K562 (cell line): ENCODE data around the gene TMEM270. TPM values are rescaled to one million over a fixed set of nuclear protein-coding genes. Genes with fewer than 3 reads are reported as not detected.

Source experiments
- ATAC-seq: fragments of 200-7000 bp; cut with Tn5 transposase; 3 replicates; pipeline ENCODE4 v1.9.1; 2020; ENCODE audit warnings: moderate library complexity
- BruUV-seq: library from RNA; stranded (reverse); fragments of 400-500 nt; replicated peaks from 2 replicates; lab custom pipeline; 2021; lab: Mats Ljungman, UMichigan
- CTCF ChIA-PET: fragments of 300-600 bp; formaldehyde crosslinking; extraction: SDS; loops from one replicate; lab custom pipeline; 2021; ENCODE audit warnings: low intra/inter-chr PET ratio; lab: Yijun Ruan, JAX
- POLR2A ChIA-PET: fragments of 300-600, 350-650 bp; sonication (Branson Sonifier 250); formaldehyde crosslinking; extraction: SDS; loops from one replicate; lab custom pipeline; 2021; ENCODE audit warnings: antibody characterized with exemption, inconsistent platforms; lab: Yijun Ruan, JAX
- DNase-seq, 4 experiments: peaks; one replicate each; pipeline versions ENCODE4 v3.0.0 to v3.0.0-alpha.2; 2011 to 2018; ENCODE audit warnings: low spot score in 3 of 4, mixed read lengths in 3 of 4; ENCODE audit errors: extremely low read depth in 1 of 4
- FAIRE-seq: peaks from 2 replicates; lab custom pipeline; 2011; peaks lifted over from hg19 to GRCh38; lab: Jason Lieb, UNC
- H2AFZ ChIP-seq: 2 replicates; pipeline ENCODE4 v1.6.0; 2011; ENCODE audit warnings: low read depth, low read length, control low read depth, inconsistent platforms
- H3K27ac ChIP-seq: fragments of 200-600 bp; 3 replicates; pipeline ENCODE4 v1.8.0; 2011; ENCODE audit warnings: low read depth, mild to moderate bottlenecking, control low read depth, inconsistent platforms, low read length, moderate library complexity, mixed read lengths; ENCODE audit errors: extremely low read depth
- H3K27me3 ChIP-seq, 2 experiments: fragments of 300-600 bp in 1 of 2; 2 replicates in 1 of 2; 3 replicates in 1 of 2; pipeline versions ENCODE4 v1.6.0 to v1.8.0; 2011; ENCODE audit warnings: inconsistent platforms in 2 of 2, low read length in 2 of 2, mild to moderate bottlenecking in 1 of 2, mixed read lengths in 1 of 2, moderate library complexity in 1 of 2; ENCODE audit not compliant: control insufficient read depth in 2 of 2, insufficient read depth in 2 of 2
- H3K36me3 ChIP-seq: fragments of 300-600 bp; 3 replicates; pipeline ENCODE4 v1.8.0; 2011; ENCODE audit warnings: mild to moderate bottlenecking, low read length, inconsistent platforms; ENCODE audit not compliant: control insufficient read depth, insufficient read depth
- H3K4me1 ChIP-seq, 2 experiments: fragments of 200-600 bp in 1 of 2; replicated peaks in 1 of 2; 2 replicates in 1 of 2; 3 replicates in 1 of 2; pipeline versions ENCODE4 v1.5.1 to v1.8.0; 2011; ENCODE audit warnings: inconsistent platforms in 2 of 2, low read length in 2 of 2, mild to moderate bottlenecking in 1 of 2, mixed read lengths in 1 of 2, moderate library complexity in 1 of 2; ENCODE audit not compliant: control insufficient read depth in 2 of 2, insufficient read depth in 2 of 2
- H3K4me2 ChIP-seq: 2 replicates; pipeline ENCODE4 v1.6.1; 2011; ENCODE audit warnings: low read length, control low read depth, inconsistent platforms, mixed read lengths; ENCODE audit not compliant: insufficient read depth
- H3K4me3 ChIP-seq: fragments of 200-600 bp; sonication (generic), shearing (Covaris generic); 2 replicates; pipeline ENCODE4 v1.5.1; 2016; ENCODE audit warnings: control low read depth, inconsistent platforms
- H3K79me2 ChIP-seq: fragments of 200-600 bp; 3 replicates; pipeline ENCODE4 v1.8.0; 2011; ENCODE audit warnings: low read length, inconsistent platforms; ENCODE audit not compliant: control insufficient read depth, insufficient read depth
- H3K9ac ChIP-seq, 2 experiments: 2 replicates each; pipeline versions ENCODE4 v1.6.0 to v1.6.1; 2011; ENCODE audit warnings: low read depth in 2 of 2, low read length in 2 of 2, control low read depth in 1 of 2, inconsistent platforms in 1 of 2, mild to moderate bottlenecking in 1 of 2, mixed read lengths in 1 of 2; ENCODE audit not compliant: insufficient read depth in 1 of 2
- H3K9me1 ChIP-seq: one replicate; pipeline ENCODE4 v1.6.0; 2011; ENCODE audit warnings: inconsistent platforms, mild to moderate bottlenecking, low read length, moderate library complexity; ENCODE audit not compliant: control insufficient read depth, insufficient read depth
- H3K9me3 ChIP-seq: replicated peaks from 2 replicates; pipeline ENCODE4 v1.5.1; 2011; ENCODE audit warnings: low read depth, low read length, inconsistent platforms; ENCODE audit not compliant: control insufficient read depth, insufficient read depth
- H4K20me1 ChIP-seq: replicated peaks from 2 replicates; pipeline ENCODE4 v1.6.1; 2011; ENCODE audit warnings: low read length, inconsistent platforms, mixed read lengths; ENCODE audit not compliant: control insufficient read depth, insufficient read depth
- BCL6 ChIP-seq: fragments of 250-450 bp; sonication (Bioruptor Pico); IDR thresholded peaks from 2 replicates; pipeline ENCODE4 v1.4.0; 2020
- CREM ChIP-seq: IDR thresholded peaks from 2 replicates; pipeline ENCODE4 v1.6.1; 2014; ENCODE audit warnings: antibody characterized with exemption, low read depth
- EP300 ChIP-seq: IDR thresholded peaks from 2 replicates; pipeline ENCODE4 v1.6.1; 2012; ENCODE audit warnings: low read length, improper control_type of control experiment
- HNRNPK ChIP-seq: fragments of 200-400 bp; formaldehyde crosslinking; IDR thresholded peaks from one replicate; pipeline ENCODE4 v1.6.1; 2018; ENCODE audit warnings: mild to moderate bottlenecking, low read depth, low read length; ENCODE audit not compliant: poor library complexity, severe bottlenecking
- MIER1 ChIP-seq: fragments of 450-650 bp; IDR thresholded peaks from 2 replicates; pipeline ENCODE4 v1.6.1; 2016; ENCODE audit warnings: antibody characterized with exemption, mild to moderate bottlenecking, low read depth
- NCOA4 ChIP-seq: fragments of 450-650 bp; IDR thresholded peaks from 2 replicates; pipeline ENCODE4 v1.6.1; 2018; ENCODE audit warnings: mild to moderate bottlenecking; ENCODE audit not compliant: partially characterized antibody
- NEUROD1 ChIP-seq: fragments of 150-350 bp; IDR thresholded peaks from 2 replicates; pipeline ENCODE4 v1.6.1; 2014; ENCODE audit warnings: borderline replicate concordance, low read length, low read depth; ENCODE audit not compliant: partially characterized antibody
- TRIM28 ChIP-seq: fragments of 450-650 bp; IDR thresholded peaks from 2 replicates; pipeline ENCODE4 v1.6.1; 2017
- TSC22D4 ChIP-seq: fragments of 450-650 bp; IDR thresholded peaks from 2 replicates; pipeline ENCODE4 v1.6.1; 2016; ENCODE audit warnings: missing genetic modification characterization, missing biosample characterization, control low read depth
- ZNF143 ChIP-seq: sonication (generic); formaldehyde crosslinking; IDR thresholded peaks from 2 replicates; pipeline ENCODE4 v1.9.0; 2022; ENCODE audit warnings: mild to moderate bottlenecking, missing genetic modification reagents
- ZNF79 ChIP-seq: fragments of 250-450 bp; sonication (Bioruptor Pico); IDR thresholded peaks from 2 replicates; pipeline ENCODE4 v1.4.0; 2020; ENCODE audit warnings: low read depth, mild to moderate bottlenecking, moderate library complexity
- WGBS: fragments of 100-300 bp; shearing (Covaris generic); methylation state at CpG from one replicate; pipeline ENCODE4 v1.1.6; 2016; ENCODE audit warnings: low coverage, mixed read lengths; ENCODE audit not compliant: insufficient coverage; ENCODE audit errors: missing lambda C conversion rate; 5-methylcytosine and 5-hydroxymethylcytosine counted together
- in situ Hi-C: fragments of 300-500 bp; cut with MboI; formaldehyde crosslinking; loops from 4 replicates; pipeline ENCODE4 v1.15.0; 2018; ENCODE audit warnings: inconsistent platforms, mixed read lengths
- intact Hi-C: fragments of 100-400 bp; cut with micrococcal nuclease; formaldehyde crosslinking; loops from 2 replicates; pipeline ENCODE4 v1.14.2; 2022
- polyA plus RNA-seq, 8 experiments: library from polyadenylated mRNA; depleted of rRNA in 4 of 8; stranded (reverse) in 5 of 8; unstranded in 3 of 8; fragments of >200 nt; fragmentation: Nextera tagmentation in 2 of 8; fragmentation: Illumina TruSeq in 1 of 8; extraction: Ambion mirVana in 2 of 8; extraction: Trizol in 1 of 8; gene quantifications; 2 replicates each; pipeline versions ENCODE4 v1.2.1 to v1.2.3, GENCODE V29; 2011 to 2014; ENCODE audit warnings: inconsistent platforms in 1 of 8, missing spikeins in 1 of 8
- total RNA-seq, 7 experiments: library from RNA; depleted of rRNA in 6 of 7; stranded (reverse); fragments of >200 nt in 6 of 7; fragmentation: Illumina TruSeq in 2 of 7; extraction: Trizol in 2 of 7; gene quantifications; 2 replicates each; pipeline versions ENCODE4 v1.2.1 to v1.2.3, GENCODE V29; 2011 to 2021; ENCODE audit warnings: low replicate concordance in 1 of 7
- TF ChIP-seq, protein P1 (sequence below), 3 experiments: fragments of 200-800 bp in 1 of 3; sonication (Bioruptor generic) in 1 of 3; sonication (generic) in 1 of 3; formaldehyde crosslinking in 1 of 3; IDR thresholded peaks; 2 replicates each; pipeline versions ENCODE4 v1.6.1 to v1.8.0; 2016 to 2022; ENCODE audit warnings: mild to moderate bottlenecking in 2 of 3, missing compliant biosample characterization in 2 of 3, missing genetic modification characterization in 2 of 3, missing genetic modification reagents in 1 of 3
- TF ChIP-seq, protein P2 (sequence below): fragments of 250-450 bp; sonication (Bioruptor Pico); IDR thresholded peaks from 2 replicates; pipeline ENCODE4 v1.5.1; 2021; ENCODE audit warnings: mild to moderate bottlenecking
- TF ChIP-seq, protein P3 (sequence below): fragments of 200-800 bp; sonication (Bioruptor generic); IDR thresholded peaks from 2 replicates; pipeline ENCODE4 v1.6.1; 2017; ENCODE audit warnings: missing genetic modification characterization, missing compliant biosample characterization
- TF ChIP-seq, protein P4 (sequence below): sonication (generic); formaldehyde crosslinking; IDR thresholded peaks from 2 replicates; pipeline ENCODE4 v1.8.0; 2022; ENCODE audit warnings: missing genetic modification reagents, mild to moderate bottlenecking, moderate library complexity, borderline replicate concordance
- TF ChIP-seq, protein P5 (sequence below), 3 experiments: IDR thresholded peaks in 2 of 3; conservative IDR thresholded peaks in 1 of 3; 2 replicates each; pipeline ENCODE4 v1.5.1; 2011 to 2012; ENCODE audit warnings: low read length in 3 of 3, mild to moderate bottlenecking in 3 of 3, control low read depth in 2 of 3, improper control_type of control experiment in 1 of 3, inconsistent platforms in 1 of 3, low read depth in 1 of 3, mixed read lengths in 1 of 3, moderate library complexity in 1 of 3; ENCODE audit not compliant: insufficient read depth in 2 of 3

The TMEM270 gene
- total and polyA plus RNA-seq, 9 of the 15 experiments (the other 6 are each of a cell fraction or from before 2014, with no cell fraction given) = not detected

DNA sequence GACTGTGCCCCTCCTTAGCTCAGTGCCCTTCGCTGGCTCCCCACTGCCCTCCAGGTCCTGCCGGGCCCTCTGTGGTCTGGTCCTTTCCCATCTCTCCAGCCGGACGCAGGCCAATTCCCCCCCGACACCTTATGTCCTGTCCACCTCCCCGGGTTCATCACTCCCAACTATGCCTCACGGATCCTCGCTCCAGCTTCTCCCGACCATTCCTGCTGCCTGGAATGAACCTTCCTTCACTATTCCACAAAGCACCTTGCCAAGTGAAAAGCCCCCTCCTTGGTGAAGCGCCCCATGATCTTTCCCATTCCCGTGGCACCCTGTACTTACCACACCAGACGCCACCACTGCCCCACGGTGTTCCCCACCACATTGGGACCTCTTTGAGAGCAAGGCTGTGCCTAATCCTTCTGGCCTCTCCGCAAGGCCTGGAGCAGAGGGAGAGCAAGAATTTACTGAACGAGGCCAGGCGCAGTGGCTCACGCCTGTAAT lies 47.2 kb downstream of the TMEM270 start:
- DNase-seq (no peak), FAIRE-seq (no peak), ATAC-seq (no peak)
- H3K4me2 ChIP-seq = no peak overlapping the region
- H3K9me1 ChIP-seq = no peaks in the 10 kb centered on the region
- no peak overlapping the region for H3K9ac ChIP-seq
- in situ Hi-C loops = no loop called here
- 0 out of 2 replicates have a peak, but pooled peaks cover 3% of the 10 kb centered on the region for H4K20me1 ChIP-seq
- peaks cover 0 to 4% of the 10 kb centered on the region in 2 experiments; a peak in 1 of 5 replicates for H3K4me1 ChIP-seq
- POLR2A ChIA-PET = no interaction called here
- no peaks in the 10 kb centered on the region for H3K79me2 ChIP-seq
- no peak overlapping the region for H3K27ac ChIP-seq
- H3K36me3 ChIP-seq = no peaks in the 10 kb centered on the region
- H3K9me3 ChIP-seq = no peaks in the 10 kb centered on the region
- no peak overlapping the region for H2AFZ ChIP-seq
- H3K4me3 ChIP-seq = no peak overlapping the region
- intact Hi-C loops = no loop called here
- CTCF ChIA-PET = no interaction called here
- H3K27me3 ChIP-seq = peaks cover 19 to 59% of the 10 kb centered on the region in 2 experiments
- no peak for TF ChIP-seq NEUROD1
- TF ChIP-seq ZNF79 (CRISPR knock-in tag) = no peak
- TF ChIP-seq TSC22D4 (tag) = no peak
- no peak for TF ChIP-seq CREM
- no peak for TF ChIP-seq MIER1
- TF ChIP-seq TRIM28 = no peak
- TF ChIP-seq, protein P1, sequence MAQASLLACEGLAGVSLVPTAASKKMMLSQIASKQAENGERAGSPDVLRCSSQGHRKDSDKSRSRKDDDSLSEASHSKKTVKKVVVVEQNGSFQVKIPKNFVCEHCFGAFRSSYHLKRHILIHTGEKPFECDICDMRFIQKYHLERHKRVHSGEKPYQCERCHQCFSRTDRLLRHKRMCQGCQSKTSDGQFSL (CRISPR knock-in tag; IDR thresholded peaks at IDR 0.05) = no peak
- TF ChIP-seq, protein P1 (tag; IDR thresholded peaks at IDR 0.05) = no peak
- TF ChIP-seq HNRNPK = no peak
- TF ChIP-seq, protein P2, sequence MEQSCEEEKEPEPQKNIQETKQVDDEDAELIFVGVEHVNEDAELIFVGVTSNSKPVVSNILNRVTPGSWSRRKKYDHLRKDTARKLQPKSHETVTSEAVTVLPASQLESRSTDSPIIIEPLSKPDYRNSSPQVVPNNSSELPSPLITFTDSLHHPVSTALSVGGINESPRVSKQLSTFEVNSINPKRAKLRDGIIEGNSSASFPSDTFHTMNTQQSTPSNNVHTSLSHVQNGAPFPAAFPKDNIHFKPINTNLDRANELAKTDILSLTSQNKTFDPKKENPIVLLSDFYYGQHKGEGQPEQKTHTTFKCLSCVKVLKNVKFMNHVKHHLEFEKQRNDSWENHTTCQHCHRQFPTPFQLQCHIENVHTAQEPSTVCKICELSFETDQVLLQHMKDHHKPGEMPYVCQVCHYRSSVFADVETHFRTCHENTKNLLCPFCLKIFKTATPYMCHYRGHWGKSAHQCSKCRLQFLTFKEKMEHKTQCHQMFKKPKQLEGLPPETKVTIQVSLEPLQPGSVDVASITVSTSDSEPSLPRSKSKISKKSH = no peak
- TF ChIP-seq ZNF143 (CRISPR knock-in tag) = no peak
- TF ChIP-seq, protein P3, sequence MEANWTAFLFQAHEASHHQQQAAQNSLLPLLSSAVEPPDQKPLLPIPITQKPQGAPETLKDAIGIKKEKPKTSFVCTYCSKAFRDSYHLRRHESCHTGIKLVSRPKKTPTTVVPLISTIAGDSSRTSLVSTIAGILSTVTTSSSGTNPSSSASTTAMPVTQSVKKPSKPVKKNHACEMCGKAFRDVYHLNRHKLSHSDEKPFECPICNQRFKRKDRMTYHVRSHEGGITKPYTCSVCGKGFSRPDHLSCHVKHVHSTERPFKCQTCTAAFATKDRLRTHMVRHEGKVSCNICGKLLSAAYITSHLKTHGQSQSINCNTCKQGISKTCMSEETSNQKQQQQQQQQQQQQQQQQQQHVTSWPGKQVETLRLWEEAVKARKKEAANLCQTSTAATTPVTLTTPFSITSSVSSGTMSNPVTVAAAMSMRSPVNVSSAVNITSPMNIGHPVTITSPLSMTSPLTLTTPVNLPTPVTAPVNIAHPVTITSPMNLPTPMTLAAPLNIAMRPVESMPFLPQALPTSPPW (CRISPR knock-in tag) = no peak
- no peak for TF ChIP-seq NCOA4
- TF ChIP-seq, protein P4, sequence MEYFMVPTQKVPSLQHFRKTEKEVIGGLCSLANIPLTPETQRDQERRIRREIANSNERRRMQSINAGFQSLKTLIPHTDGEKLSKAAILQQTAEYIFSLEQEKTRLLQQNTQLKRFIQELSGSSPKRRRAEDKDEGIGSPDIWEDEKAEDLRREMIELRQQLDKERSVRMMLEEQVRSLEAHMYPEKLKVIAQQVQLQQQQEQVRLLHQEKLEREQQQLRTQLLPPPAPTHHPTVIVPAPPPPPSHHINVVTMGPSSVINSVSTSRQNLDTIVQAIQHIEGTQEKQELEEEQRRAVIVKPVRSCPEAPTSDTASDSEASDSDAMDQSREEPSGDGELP (CRISPR knock-in tag) = no peak
- no peak for TF ChIP-seq BCL6
- no peak for TF ChIP-seq EP300
- TF ChIP-seq, protein P5, sequence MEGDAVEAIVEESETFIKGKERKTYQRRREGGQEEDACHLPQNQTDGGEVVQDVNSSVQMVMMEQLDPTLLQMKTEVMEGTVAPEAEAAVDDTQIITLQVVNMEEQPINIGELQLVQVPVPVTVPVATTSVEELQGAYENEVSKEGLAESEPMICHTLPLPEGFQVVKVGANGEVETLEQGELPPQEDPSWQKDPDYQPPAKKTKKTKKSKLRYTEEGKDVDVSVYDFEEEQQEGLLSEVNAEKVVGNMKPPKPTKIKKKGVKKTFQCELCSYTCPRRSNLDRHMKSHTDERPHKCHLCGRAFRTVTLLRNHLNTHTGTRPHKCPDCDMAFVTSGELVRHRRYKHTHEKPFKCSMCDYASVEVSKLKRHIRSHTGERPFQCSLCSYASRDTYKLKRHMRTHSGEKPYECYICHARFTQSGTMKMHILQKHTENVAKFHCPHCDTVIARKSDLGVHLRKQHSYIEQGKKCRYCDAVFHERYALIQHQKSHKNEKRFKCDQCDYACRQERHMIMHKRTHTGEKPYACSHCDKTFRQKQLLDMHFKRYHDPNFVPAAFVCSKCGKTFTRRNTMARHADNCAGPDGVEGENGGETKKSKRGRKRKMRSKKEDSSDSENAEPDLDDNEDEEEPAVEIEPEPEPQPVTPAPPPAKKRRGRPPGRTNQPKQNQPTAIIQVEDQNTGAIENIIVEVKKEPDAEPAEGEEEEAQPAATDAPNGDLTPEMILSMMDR (IDR thresholded peaks at IDR 0.05 in 2 of 3, conservative IDR thresholded peaks at IDR 0.05 in 1 of 3; ENCODE audit: insufficient read depth in 2 of 3, low read depth in 1 of 3, low read length in 3 of 3) = no peak
- WGBS = 9% methylated on average over 17 of the region's 17 CpGs
- BruUV-seq = no TSS peak
